HEK293T (cell line): Measurements from ENCODE around the gene EPHB2.

ENCODE experiments used
- CTBP1 ChIP-seq: fragments of 450-650 bp; IDR thresholded peaks from 2 replicates; pipeline ENCODE4 v1.6.1; 2016; ENCODE audit warnings: borderline replicate concordance
- HDGF ChIP-seq: fragments of 450-650 bp; IDR thresholded peaks from 2 replicates; pipeline ENCODE4 v1.6.1; 2017; ENCODE audit warnings: antibody characterized with exemption, borderline replicate concordance
- PKNOX1 ChIP-seq: fragments of 450-650 bp; IDR thresholded peaks from 2 replicates; pipeline ENCODE4 v1.6.1; 2016
- TARDBP ChIP-seq: fragments of 450-650 bp; IDR thresholded peaks from 2 replicates; pipeline ENCODE4 v1.6.1; 2016

- no peak for TF ChIP-seq CTBP1
- no peak for TF ChIP-seq HDGF
- no peak for TF ChIP-seq PKNOX1
- no peak for TF ChIP-seq TARDBP
Measured at GRCh38 chr1:22841860-22842281, 131.2 kb downstream of the EPHB2 start.
